HEK293 (cell line): ENCODE results near the gene CCDC13.

Source experiments
- CTCF ChIA-PET: fragments of 350-600 bp; formaldehyde crosslinking; extraction: SDS; loops from one replicate; lab custom pipeline; 2021; ENCODE audit warnings: antibody characterized with exemption; lab: Yijun Ruan, JAX
- POLR2A ChIA-PET: fragments of 300-600 bp; formaldehyde crosslinking; extraction: SDS; loops from one replicate; lab custom pipeline; 2020; ENCODE audit warnings: antibody characterized with exemption, inconsistent platforms; lab: Yijun Ruan, JAX
- H3K27ac ChIP-seq: fragments of 200-500 bp; sonication (Bioruptor generic); 2 replicates; pipeline ENCODE4 v1.5.1; 2014; ENCODE audit warnings: low read depth, low read length, control low read depth, inconsistent platforms; ENCODE audit errors: extremely low read depth
- H3K36me3 ChIP-seq, 2 experiments: fragments of 200-500 bp in 1 of 2; sonication (Bioruptor generic) in 1 of 2; 1 replicate in 1 of 2; 2 replicates in 1 of 2; pipeline ENCODE4 v1.5.1; 2014 to 2017; ENCODE audit warnings: inconsistent platforms in 2 of 2, low read length in 2 of 2; ENCODE audit not compliant: control insufficient read depth in 2 of 2, insufficient read depth in 1 of 2
- H3K4me1 ChIP-seq: fragments of 200-500 bp; sonication (Bioruptor generic); 2 replicates; pipeline ENCODE4 v1.5.1; 2014; ENCODE audit warnings: mild to moderate bottlenecking, low read length, inconsistent platforms; ENCODE audit not compliant: control insufficient read depth, insufficient read depth
- H3K4me3 ChIP-seq: 2 replicates; pipeline ENCODE4 v1.5.1; 2011; ENCODE audit warnings: low read depth, mild to moderate bottlenecking, control low read depth, low read length, moderate library complexity
- H3K9me3 ChIP-seq: fragments of 200-500 bp; sonication (Bioruptor generic); 2 replicates; pipeline ENCODE4 v1.5.1; 2014; ENCODE audit warnings: low read depth, low read length, inconsistent platforms; ENCODE audit not compliant: control insufficient read depth, insufficient read depth
- BCL11A ChIP-seq: fragments of 450-650 bp; formaldehyde crosslinking; IDR thresholded peaks from 2 replicates; pipeline ENCODE4 v1.5.1; 2016; ENCODE audit warnings: low read depth, missing biosample characterization, missing genetic modification characterization
- BCL6B ChIP-seq: fragments of 450-650 bp; formaldehyde crosslinking; IDR thresholded peaks from 2 replicates; pipeline ENCODE4 v1.5.1; 2017; ENCODE audit warnings: missing biosample characterization, missing genetic modification characterization
- KLF8 ChIP-seq: fragments of 450-650 bp; formaldehyde crosslinking; IDR thresholded peaks from 2 replicates; pipeline ENCODE4 v1.5.1; 2016; ENCODE audit warnings: missing biosample characterization, missing genetic modification characterization
- MEIS1 ChIP-seq: sonication (generic); formaldehyde crosslinking; IDR thresholded peaks from 2 replicates; pipeline ENCODE4 v1.8.1; 2022; ENCODE audit warnings: missing genetic modification reagents, mild to moderate bottlenecking, borderline replicate concordance
- SP7 ChIP-seq: fragments of 450-650 bp; formaldehyde crosslinking; IDR thresholded peaks from 2 replicates; pipeline ENCODE4 v1.5.1; 2016; ENCODE audit warnings: missing biosample characterization, missing genetic modification characterization
- ZNF133 ChIP-seq: fragments of 450-650 bp; formaldehyde crosslinking; IDR thresholded peaks from 2 replicates; pipeline ENCODE4 v1.5.1; 2016; ENCODE audit warnings: missing biosample characterization, missing genetic modification characterization
- ZNF140 ChIP-seq: fragments of 450-650 bp; formaldehyde crosslinking; IDR thresholded peaks from 2 replicates; pipeline ENCODE4 v1.5.1; 2016; ENCODE audit warnings: missing biosample characterization, missing genetic modification characterization
- ZNF155 ChIP-seq: fragments of 450-650 bp; formaldehyde crosslinking; IDR thresholded peaks from 2 replicates; pipeline ENCODE4 v1.5.1; 2016; ENCODE audit warnings: missing biosample characterization, missing genetic modification characterization
- ZNF175 ChIP-seq: fragments of 450-650 bp; formaldehyde crosslinking; IDR thresholded peaks from 2 replicates; pipeline ENCODE4 v1.5.1; 2016; ENCODE audit warnings: missing biosample characterization, missing genetic modification characterization
- ZNF19 ChIP-seq: fragments of 450-650 bp; formaldehyde crosslinking; IDR thresholded peaks from 2 replicates; pipeline ENCODE4; 2016; ENCODE audit warnings: missing biosample characterization, missing genetic modification characterization, low read depth
- ZNF221 ChIP-seq: fragments of 450-650 bp; formaldehyde crosslinking; IDR thresholded peaks from 2 replicates; pipeline ENCODE4 v1.5.1; 2017; ENCODE audit warnings: missing biosample characterization, missing genetic modification characterization, borderline replicate concordance
- ZNF23 ChIP-seq: fragments of 450-650 bp; formaldehyde crosslinking; IDR thresholded peaks from 2 replicates; pipeline ENCODE4 v1.5.1; 2016; ENCODE audit warnings: missing biosample characterization, missing genetic modification characterization, borderline replicate concordance
- ZNF248 ChIP-seq: fragments of 450-650 bp; formaldehyde crosslinking; IDR thresholded peaks from 2 replicates; pipeline ENCODE4 v1.5.1; 2017; ENCODE audit warnings: missing biosample characterization, missing genetic modification characterization
- ZNF292 ChIP-seq: fragments of 450-650 bp; formaldehyde crosslinking; IDR thresholded peaks from 2 replicates; pipeline ENCODE4 v1.5.1; 2016; ENCODE audit warnings: low read depth, missing biosample characterization, missing genetic modification characterization, borderline replicate concordance
- ZNF335 ChIP-seq: fragments of 450-650 bp; formaldehyde crosslinking; conservative IDR thresholded peaks from 2 replicates; pipeline ENCODE4 v1.5.1; 2016; ENCODE audit warnings: missing biosample characterization, missing genetic modification characterization
- ZNF404 ChIP-seq: fragments of 450-650 bp; formaldehyde crosslinking; IDR thresholded peaks from 2 replicates; pipeline ENCODE4 v1.5.1; 2017; ENCODE audit warnings: missing biosample characterization, missing genetic modification characterization
- ZNF510 ChIP-seq: fragments of 450-650 bp; formaldehyde crosslinking; IDR thresholded peaks from 2 replicates; pipeline ENCODE4 v1.5.1; 2018; ENCODE audit warnings: mild to moderate bottlenecking, missing genetic modification characterization, missing biosample characterization; ENCODE audit not compliant: insufficient replicate concordance
- ZNF558 ChIP-seq: fragments of 450-650 bp; formaldehyde crosslinking; IDR thresholded peaks from 2 replicates; pipeline ENCODE4 v1.5.1; 2016; ENCODE audit warnings: missing biosample characterization, missing genetic modification characterization
- ZNF600 ChIP-seq: fragments of 450-650 bp; formaldehyde crosslinking; IDR thresholded peaks from 2 replicates; pipeline ENCODE4 v1.5.1; 2016; ENCODE audit warnings: missing biosample characterization, missing genetic modification characterization
- ZNF645 ChIP-seq: fragments of 450-650 bp; formaldehyde crosslinking; IDR thresholded peaks from 2 replicates; pipeline ENCODE4; 2016; ENCODE audit warnings: missing biosample characterization, missing genetic modification characterization
- ZNF777 ChIP-seq: fragments of 450-650 bp; formaldehyde crosslinking; IDR thresholded peaks from 2 replicates; pipeline ENCODE4 v1.5.1; 2017; ENCODE audit warnings: missing biosample characterization, missing genetic modification characterization, borderline replicate concordance
- ZNF785 ChIP-seq: fragments of 450-650 bp; formaldehyde crosslinking; IDR thresholded peaks from 2 replicates; pipeline ENCODE4 v1.5.1; 2016; ENCODE audit warnings: missing biosample characterization, missing genetic modification characterization
- ZNF791 ChIP-seq: fragments of 450-650 bp; formaldehyde crosslinking; IDR thresholded peaks from 2 replicates; pipeline ENCODE4 v1.5.1; 2016; ENCODE audit warnings: missing biosample characterization, missing genetic modification characterization
- ZSCAN18 ChIP-seq: fragments of 450-650 bp; formaldehyde crosslinking; IDR thresholded peaks from 2 replicates; pipeline ENCODE4 v1.5.1; 2016; ENCODE audit warnings: missing biosample characterization, missing genetic modification characterization
- ZXDB ChIP-seq: fragments of 450-650 bp; formaldehyde crosslinking; IDR thresholded peaks from 2 replicates; pipeline ENCODE4 v1.5.1; 2016; ENCODE audit warnings: missing biosample characterization, missing genetic modification characterization
- TF ChIP-seq, protein P1 (sequence below): fragments of 450-650 bp; formaldehyde crosslinking; IDR thresholded peaks from 2 replicates; pipeline ENCODE4 v1.5.1; 2016; ENCODE audit warnings: missing biosample characterization, missing genetic modification characterization
- TF ChIP-seq, protein P2 (sequence below): fragments of 450-650 bp; formaldehyde crosslinking; IDR thresholded peaks from 2 replicates; pipeline ENCODE4 v1.5.1; 2017; ENCODE audit warnings: missing biosample characterization, missing genetic modification characterization
- TF ChIP-seq, protein P3 (sequence below): fragments of 450-650 bp; formaldehyde crosslinking; IDR thresholded peaks from 2 replicates; pipeline ENCODE4 v1.5.1; 2016; ENCODE audit warnings: missing biosample characterization, missing genetic modification characterization

Gene CCDC13

GRCh38 chr3:42731476-42732195, 41.4 kb downstream of the CCDC13 start:
- Histone ChIP-seq H3K4me1 (no peaks in the 10 kb centered on the region), H3K9me3 (no peaks in the 10 kb centered on the region)
- TF ChIP-seq KLF8: no peak
- TF ChIP-seq BCL6B: no peak
- TF ChIP-seq ZNF175 (tag by site-specific recombination): no peak
- TF ChIP-seq ZNF777 (tag by site-specific recombination): no peak
- TF ChIP-seq ZNF155: no peak
- TF ChIP-seq ZNF404 (tag by site-specific recombination): no peak
- no peak for TF ChIP-seq ZNF19 (tag by site-specific recombination)
- TF ChIP-seq, protein P1, sequence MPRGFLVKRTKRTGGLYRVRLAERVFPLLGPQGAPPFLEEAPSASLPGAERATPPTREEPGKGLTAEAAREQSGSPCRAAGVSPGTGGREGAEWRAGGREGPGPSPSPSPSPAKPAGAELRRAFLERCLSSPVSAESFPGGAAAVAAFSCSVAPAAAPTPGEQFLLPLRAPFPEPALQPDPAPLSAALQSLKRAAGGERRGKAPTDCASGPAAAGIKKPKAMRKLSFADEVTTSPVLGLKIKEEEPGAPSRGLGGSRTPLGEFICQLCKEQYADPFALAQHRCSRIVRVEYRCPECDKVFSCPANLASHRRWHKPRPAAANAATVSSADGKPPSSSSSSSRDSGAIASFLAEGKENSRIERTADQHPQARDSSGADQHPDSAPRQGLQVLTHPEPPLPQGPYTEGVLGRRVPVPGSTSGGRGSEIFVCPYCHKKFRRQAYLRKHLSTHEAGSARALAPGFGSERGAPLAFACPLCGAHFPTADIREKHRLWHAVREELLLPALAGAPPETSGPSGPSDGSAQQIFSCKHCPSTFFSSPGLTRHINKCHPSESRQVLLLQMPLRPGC (tag by site-specific recombination): no peak
- TF ChIP-seq ZSCAN18: no peak
- no peak for TF ChIP-seq BCL11A
- no peak for TF ChIP-seq ZNF23 (tag by site-specific recombination)
- TF ChIP-seq SP7 (tag by site-specific recombination): no peak
- TF ChIP-seq ZNF335 (tag by site-specific recombination): no peak
- TF ChIP-seq ZNF600 (tag by site-specific recombination): no peak
- TF ChIP-seq ZNF558 (tag by site-specific recombination): no peak
- no peak for TF ChIP-seq ZNF791
- TF ChIP-seq, all 188 proteins: peak for 0
- Histone ChIP-seq H3K36me3 (no peaks in the 10 kb centered on the region), H3K27ac (no peak overlapping the region), H3K4me3 (no peak overlapping the region)
- ChIA-PET POLR2A (no interaction called here), CTCF (no interaction called here)

GRCh38 chr3:42730706-42731420, 42.2 kb downstream of the CCDC13 start:
- H3K4me1 ChIP-seq: no peaks in the 10 kb centered on the region
- H3K36me3 ChIP-seq: no peaks in the 10 kb centered on the region
- no peaks in the 10 kb centered on the region for H3K9me3 ChIP-seq
- H3K27ac ChIP-seq: no peak overlapping the region
- H3K4me3 ChIP-seq: no peak overlapping the region
- ChIA-PET CTCF (no interaction called here), POLR2A (no interaction called here)
- TF ChIP-seq ZNF140 (tag by site-specific recombination) (no peak), ZNF785 (tag by site-specific recombination) (no peak), ZNF645 (tag by site-specific recombination) (no peak), ZNF175 (tag by site-specific recombination) (no peak), MEIS1 (CRISPR knock-in tag) (no peak), ZNF133 (tag by site-specific recombination) (no peak), ZXDB (tag by site-specific recombination) (no peak), ZNF510 (tag by site-specific recombination) (no peak), ZNF248 (tag by site-specific recombination) (no peak), ZNF221 (tag by site-specific recombination) (no peak), ZNF292 (tag by site-specific recombination) (no peak)
- TF ChIP-seq, protein P2, sequence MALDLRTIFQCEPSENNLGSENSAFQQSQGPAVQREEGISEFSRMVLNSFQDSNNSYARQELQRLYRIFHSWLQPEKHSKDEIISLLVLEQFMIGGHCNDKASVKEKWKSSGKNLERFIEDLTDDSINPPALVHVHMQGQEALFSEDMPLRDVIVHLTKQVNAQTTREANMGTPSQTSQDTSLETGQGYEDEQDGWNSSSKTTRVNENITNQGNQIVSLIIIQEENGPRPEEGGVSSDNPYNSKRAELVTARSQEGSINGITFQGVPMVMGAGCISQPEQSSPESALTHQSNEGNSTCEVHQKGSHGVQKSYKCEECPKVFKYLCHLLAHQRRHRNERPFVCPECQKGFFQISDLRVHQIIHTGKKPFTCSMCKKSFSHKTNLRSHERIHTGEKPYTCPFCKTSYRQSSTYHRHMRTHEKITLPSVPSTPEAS (tag by site-specific recombination): no peak
- TF ChIP-seq, protein P3, sequence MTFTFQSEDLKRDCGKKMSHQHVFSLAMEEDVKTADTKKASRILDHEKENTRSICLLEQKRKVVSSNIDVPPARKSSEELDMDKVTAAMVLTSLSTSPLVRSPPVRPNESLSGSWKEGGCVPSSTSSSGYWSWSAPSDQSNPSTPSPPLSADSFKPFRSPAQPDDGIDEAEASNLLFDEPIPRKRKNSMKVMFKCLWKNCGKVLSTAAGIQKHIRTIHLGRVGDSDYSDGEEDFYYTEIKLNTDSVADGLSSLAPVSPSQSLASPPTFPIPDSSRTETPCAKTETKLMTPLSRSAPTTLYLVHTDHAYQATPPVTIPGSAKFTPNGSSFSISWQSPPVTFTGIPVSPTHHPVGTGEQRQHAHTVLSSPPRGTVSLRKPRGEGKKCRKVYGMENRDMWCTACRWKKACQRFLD (tag by site-specific recombination): no peak
